Transverse colon (tissue), 4 donors: ENCODE measurements around the gene ACTR1B. TPM values are rescaled to one million over a fixed set of nuclear protein-coding genes. Genes with fewer than 3 reads are reported as not detected.

Source experiments
- DNase-seq: peaks from one replicate; pipeline ENCODE4 v3.0.0-alpha.2; 2019
- H3K27ac ChIP-seq, 4 donors: fragments of 200-600 bp; sonication (generic); 2 replicates each; pipeline ENCODE4 v1.5.1; 2016 to 2018; ENCODE audit warnings: inconsistent platforms in 4 of 4
- H3K27me3 ChIP-seq: fragments of 200-600 bp; sonication (generic); 2 replicates; pipeline ENCODE4 v1.5.1; 2017; ENCODE audit warnings: inconsistent platforms
- H3K36me3 ChIP-seq, 4 donors: fragments of 200-600 bp; sonication (generic); 2 replicates each; pipeline ENCODE4 v1.5.1; 2017 to 2019; ENCODE audit warnings: inconsistent platforms in 4 of 4
- H3K4me1 ChIP-seq, 4 donors: fragments of 200-600 bp; sonication (generic); 2 replicates each; pipeline ENCODE4 v1.5.1; 2017 to 2020; ENCODE audit warnings: inconsistent platforms in 4 of 4
- H3K4me3 ChIP-seq, 4 donors: fragments of 200-600 bp; sonication (generic); 1 replicate in 1 of 4; 2 replicates in 3 of 4; pipeline versions ENCODE4 v1.5.1 to v1.6.1; 2017 to 2019; ENCODE audit warnings: inconsistent platforms in 4 of 4
- H3K9me3 ChIP-seq, 2 donors: fragments of 200-600 bp; sonication (generic); 2 replicates each; pipeline ENCODE4 v1.5.1; 2017 to 2019; ENCODE audit warnings: inconsistent platforms in 2 of 2
- CTCF ChIP-seq, 5 experiments: fragments of 200-600 bp in 3 of 5; fragments of 450-650 bp in 2 of 5; sonication (generic) in 3 of 5; IDR thresholded peaks; 1 replicate in 2 of 5; 2 replicates in 3 of 5; pipeline ENCODE4 v1.5.1; 2016 to 2017; ENCODE audit warnings: antibody characterized with exemption in 5 of 5, inconsistent platforms in 3 of 5, mild to moderate bottlenecking in 2 of 5, moderate library complexity in 1 of 5
- EP300 ChIP-seq: sonication (generic); formaldehyde crosslinking; IDR thresholded peaks from one replicate; pipeline ENCODE4 v1.6.1; 2017; ENCODE audit warnings: antibody characterized with exemption, low read depth
- POLR2A ChIP-seq: fragments of 450-650 bp; IDR thresholded peaks from one replicate; pipeline ENCODE4 v1.6.1; 2016; ENCODE audit warnings: antibody characterized with exemption, mild to moderate bottlenecking, moderate library complexity
- POLR2AphosphoS5 ChIP-seq, 3 donors: sonication (generic); formaldehyde crosslinking; IDR thresholded peaks; one replicate each; pipeline ENCODE4 v1.6.1; 2016; ENCODE audit warnings: antibody characterized with exemption in 3 of 3
- WGBS, 2 donors: methylation state at CpG; one replicate each; pipeline ENCODE4 v1.1.5; 2018; ENCODE audit warnings: low coverage in 1 of 2; 5-methylcytosine and 5-hydroxymethylcytosine counted together
- in situ Hi-C, 4 donors: fragments of 200-750 bp; cut with MboI; loops; one replicate each; pipeline versions ENCODE4 v1.15.0 to v1.15.1; 2017; ENCODE audit warnings: low sequenced_read_pairs in 3 of 4, low pct_ligation_motif_present in 1 of 4, low pct_unique_long_range_greater_than_20kb in 1 of 4
- intact Hi-C: fragments of 100-400 bp; cut with DNase I; formaldehyde crosslinking; loops from one replicate; pipeline ENCODE4 v1.15.1; 2023; ENCODE audit warnings: low total_unique reads
- total RNA-seq, 4 donors: library from RNA; depleted of rRNA; stranded (reverse); fragments of >200 nt; gene quantifications; one replicate each; pipeline ENCODE4 v1.1.0, GENCODE V29; 2016

ACTR1B gene
- total RNA-seq, 4 donors from 2014 or later: 66.8 to 157 (median 119) TPM

GRCh38 chr2:97706112-97706511 is 42.3 kb upstream of the ACTR1B start:
- no peaks in the 10 kb centered on the region for H3K27me3 ChIP-seq
- WGBS, 2 donors: 99% methylated on average over 13 of the region's 13 CpGs; no CpG with 5 or more reads in 1 of the 2 donors
- intact Hi-C loops: no loop called here

GRCh38 chr2:97704989-97705388 is 41.1 kb upstream of the ACTR1B start:
- DNase-seq: no peak
- TF ChIP-seq POLR2AphosphoS5 (IDR thresholded peaks at IDR 0.05) (no peak), POLR2A (no peak), CTCF (IDR thresholded peaks at IDR 0.05) (no peak), EP300 (no peak)
- intact Hi-C loops: no loop called here
- Histone ChIP-seq H3K36me3 (no peaks in the 10 kb centered on the region), H3K4me3 (no peak overlapping the region), H3K4me1 (no peaks in the 10 kb centered on the region), H3K27ac (no peak overlapping the region), H3K27me3 (no peaks in the 10 kb centered on the region), H3K9me3 (no peaks in the 10 kb centered on the region)
- 92 to 100% methylated on average over 1 to 5 of the region's 5 CpGs for WGBS, 2 donors
- in situ Hi-C loops: no loop called here

More at GRCh38 chr2:97706112-97706511, 42.3 kb upstream of the ACTR1B start:
- no peak overlapping the region for H3K4me3 ChIP-seq
- no peak for DNase-seq
- H3K36me3 ChIP-seq: no peaks in the 10 kb centered on the region
- H3K27ac ChIP-seq: no peak overlapping the region
- no peaks in the 10 kb centered on the region for H3K9me3 ChIP-seq
- in situ Hi-C loops: no loop called here
- no peaks in the 10 kb centered on the region for H3K4me1 ChIP-seq
- TF ChIP-seq POLR2AphosphoS5 (IDR thresholded peaks at IDR 0.05): no peak
- no peak for TF ChIP-seq CTCF (IDR thresholded peaks at IDR 0.05)
- no peak for TF ChIP-seq POLR2A
- TF ChIP-seq EP300: no peak

GRCh38 chr2:97703741-97704140 is 39.9 kb upstream of the ACTR1B start:
- Histone ChIP-seq H3K27me3 (no peaks in the 10 kb centered on the region), H3K9me3 (no peaks in the 10 kb centered on the region), H3K27ac (no peak overlapping the region), H3K4me1 (no peaks in the 10 kb centered on the region), H3K36me3 (no peaks in the 10 kb centered on the region), H3K4me3 (no peak overlapping the region)
- intact Hi-C loops: no loop called here
- no peak for DNase-seq
- in situ Hi-C loops: no loop called here
- no peak for TF ChIP-seq EP300
- no peak for TF ChIP-seq CTCF (IDR thresholded peaks at IDR 0.05)
- no peak for TF ChIP-seq POLR2AphosphoS5 (IDR thresholded peaks at IDR 0.05)
- TF ChIP-seq POLR2A: no peak
- 80 to 85% methylated on average over 2 to 3 of the region's 3 CpGs for WGBS, 2 donors

- WGBS, 2 donors: 89 to 90% methylated on average over 15 to 19 of the region's 19 CpGs
- H3K36me3 ChIP-seq: no peaks in the 10 kb centered on the region
- H3K9me3 ChIP-seq: no peaks in the 10 kb centered on the region
- H3K27me3 ChIP-seq: no peaks in the 10 kb centered on the region
- no peak overlapping the region for H3K4me3 ChIP-seq
- H3K4me1 ChIP-seq: no peaks in the 10 kb centered on the region
- in situ Hi-C loops: no loop called here
- TF ChIP-seq EP300 (no peak), POLR2A (no peak), POLR2AphosphoS5 (IDR thresholded peaks at IDR 0.05) (no peak), CTCF (IDR thresholded peaks at IDR 0.05) (no peak)
- H3K27ac ChIP-seq: no peak overlapping the region
- intact Hi-C loops: no loop called here
- no peak for DNase-seq
Observed at GRCh38 chr2:97702731-97703470, 39.1 kb upstream of the ACTR1B start.
